ENCODE results near the gene RTKN. TPM values are rescaled to one million over a fixed set of nuclear protein-coding genes. Genes with fewer than 3 reads are reported as not detected.
"Not testable (repeated sequence)": the region's sequence is repeated elsewhere in the genome, so short reads cannot be mapped to it uniquely, and the experiment has no call there.

Gene RTKN
- total RNA-seq, 1 donor from 2014 or later: 32.3 TPM

- intact Hi-C loops (cut with DNase I): no loop called here
- H3K9me3 ChIP-seq: no peaks in the 10 kb centered on the region
- H3K36me3 ChIP-seq: no peaks in the 10 kb centered on the region
- H3K4me3 ChIP-seq: no peak overlapping the region
- no peak for DNase-seq
- H3K27me3 ChIP-seq: peaks cover 2% of the 10 kb centered on the region
- no peak overlapping the region for H3K27ac ChIP-seq
- no peaks in the 10 kb centered on the region for H3K4me1 ChIP-seq
- TF ChIP-seq CTCF (IDR thresholded peaks at IDR 0.05): no peak
- no peak for ATAC-seq
Measured at GRCh38 chr2:74447230-74447999, 5.7 kb upstream of the RTKN start.

DNA sequence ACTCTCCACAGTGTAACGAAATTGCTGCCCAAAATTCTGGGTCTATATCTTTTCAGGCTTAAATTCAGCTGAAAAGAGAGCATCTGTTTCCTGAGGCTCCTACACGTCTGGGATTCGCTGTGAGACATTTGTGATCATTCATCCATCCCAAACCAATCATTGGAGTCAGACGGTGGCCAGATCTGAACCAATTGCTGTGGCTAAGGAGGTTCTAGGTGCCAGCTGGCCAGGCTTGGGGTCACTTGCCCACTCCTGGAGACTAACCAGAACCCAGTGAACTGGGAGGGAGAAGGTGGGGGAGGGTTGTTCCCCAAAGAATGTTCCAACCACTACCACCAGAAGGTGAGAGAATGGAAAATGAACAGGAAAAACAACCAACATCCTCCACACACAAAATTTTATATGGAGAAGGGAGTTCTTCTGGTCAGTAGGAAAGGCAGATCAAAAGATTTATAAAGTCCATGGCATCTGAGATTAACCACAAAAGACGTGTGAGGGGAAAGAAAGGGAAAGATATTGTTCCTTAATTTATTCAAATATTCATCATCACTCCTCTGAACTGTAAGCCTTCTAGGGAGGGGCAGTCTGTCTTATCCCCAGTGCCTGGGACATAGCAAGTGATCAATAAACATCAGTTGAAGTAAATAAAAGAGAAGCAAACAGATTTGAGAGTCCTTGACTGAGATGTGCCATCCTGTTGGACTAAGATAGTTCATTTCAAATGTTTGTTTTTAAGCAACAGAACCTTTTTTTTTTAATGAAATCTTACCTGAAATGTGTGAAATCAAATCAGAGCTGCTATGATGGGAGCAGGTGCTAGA, 3.0 kb upstream of the RTKN start:
- Histone ChIP-seq H3K9me3 (no peaks in the 10 kb centered on the region), H3K36me3 (no peaks in the 10 kb centered on the region), H3K4me3 (no peak overlapping the region), H3K27ac (no peak overlapping the region), H3K4me1 (peaks cover 16% of the 10 kb centered on the region), H3K27me3 (peaks cover 13% of the 10 kb centered on the region)
- no peak for DNase-seq
- TF ChIP-seq CTCF (IDR thresholded peaks at IDR 0.05): no peak
- no peak for ATAC-seq
- intact Hi-C loops (cut with DNase I): no loop called here

DNA sequence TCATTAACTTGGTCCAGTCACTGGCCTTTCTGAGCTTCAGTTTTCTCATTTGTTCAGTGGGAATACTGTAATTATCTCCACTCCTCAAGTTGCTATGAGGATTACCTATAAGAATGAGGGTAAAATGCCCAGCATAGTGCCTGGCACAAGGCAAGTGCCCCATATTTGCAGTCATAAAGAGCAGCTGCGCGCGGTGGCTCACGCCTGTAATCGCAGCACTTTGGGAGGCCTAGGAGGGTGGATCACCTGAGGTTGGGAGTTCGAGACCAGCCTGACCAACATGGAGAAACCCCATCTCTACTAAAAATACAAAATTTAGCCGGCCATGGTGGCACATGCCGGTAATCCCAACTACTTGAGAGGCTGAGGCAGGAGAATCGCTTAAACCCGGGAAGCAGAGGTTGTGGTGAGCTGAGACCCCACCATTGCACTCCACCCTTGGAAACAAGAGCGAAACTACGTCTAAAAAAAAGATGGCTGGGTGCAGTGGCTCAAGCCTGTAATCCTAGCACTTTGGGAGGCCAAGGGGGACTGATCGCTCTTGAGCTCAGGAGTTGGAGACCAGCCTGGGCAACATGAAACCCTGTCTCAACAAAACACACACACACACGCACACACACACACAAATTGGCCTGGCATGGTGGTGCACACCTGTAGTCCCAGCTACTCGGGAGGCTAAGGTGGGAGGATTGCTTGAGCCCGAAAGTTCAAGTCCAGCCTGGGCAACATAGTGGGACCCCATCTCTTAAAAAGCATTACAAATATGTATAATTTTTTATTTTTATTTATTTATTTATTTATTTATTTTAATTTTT, 953 bp upstream of the RTKN start:
- H3K9me3 ChIP-seq; intact Hi-C loops (cut with DNase I); H3K36me3 ChIP-seq; ATAC-seq: not testable (repeated sequence)
- H3K4me1 ChIP-seq: peaks cover 26% of the 10 kb centered on the region
- peaks cover 13% of the 10 kb centered on the region for H3K27me3 ChIP-seq
- DNase-seq: peak; percentile 44
- H3K27ac ChIP-seq: peak overlapping the region; percentile 84
- H3K4me3 ChIP-seq: peak overlapping the region; percentile 62

DNA sequence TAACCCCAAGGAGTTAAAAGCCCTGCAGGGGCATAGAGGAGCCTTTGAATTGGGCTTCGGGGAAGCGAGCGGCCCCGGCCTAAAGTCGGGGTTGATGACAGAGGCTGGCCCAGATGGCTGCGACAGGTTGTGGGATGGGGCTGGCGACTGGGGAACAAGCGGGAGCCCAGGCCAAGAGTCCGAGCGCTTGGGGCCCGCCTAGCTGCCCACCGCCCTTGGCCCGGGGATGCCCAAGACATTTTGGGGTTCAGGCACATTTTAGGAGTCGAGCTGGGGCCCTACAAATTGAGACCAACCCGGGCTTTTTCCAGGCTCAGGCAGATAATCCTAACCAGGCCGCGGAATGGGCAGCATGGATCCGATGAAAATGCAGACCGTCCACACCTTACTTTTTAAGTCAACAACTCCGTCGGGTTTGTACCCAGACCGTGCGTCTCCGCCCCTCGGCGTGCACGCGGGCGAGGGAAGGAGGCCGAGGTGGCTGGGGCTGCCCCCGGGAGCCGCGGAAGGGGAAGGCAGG, 507 bp downstream of the RTKN start:
- TF ChIP-seq CTCF (IDR thresholded peaks at IDR 0.05): no peak
- Histone ChIP-seq H3K4me3 (peak overlapping the region; percentile 62), H3K27ac (peak overlapping the region; percentile 84), H3K4me1 (peaks cover 26% of the 10 kb centered on the region), H3K27me3 (peaks cover 13% of the 10 kb centered on the region), H3K9me3 (no peaks in the 10 kb centered on the region), H3K36me3 (no peaks in the 10 kb centered on the region)
- no peak for DNase-seq
- intact Hi-C loops (cut with DNase I): no loop called here
- ATAC-seq: peak; percentile 34

DNA sequence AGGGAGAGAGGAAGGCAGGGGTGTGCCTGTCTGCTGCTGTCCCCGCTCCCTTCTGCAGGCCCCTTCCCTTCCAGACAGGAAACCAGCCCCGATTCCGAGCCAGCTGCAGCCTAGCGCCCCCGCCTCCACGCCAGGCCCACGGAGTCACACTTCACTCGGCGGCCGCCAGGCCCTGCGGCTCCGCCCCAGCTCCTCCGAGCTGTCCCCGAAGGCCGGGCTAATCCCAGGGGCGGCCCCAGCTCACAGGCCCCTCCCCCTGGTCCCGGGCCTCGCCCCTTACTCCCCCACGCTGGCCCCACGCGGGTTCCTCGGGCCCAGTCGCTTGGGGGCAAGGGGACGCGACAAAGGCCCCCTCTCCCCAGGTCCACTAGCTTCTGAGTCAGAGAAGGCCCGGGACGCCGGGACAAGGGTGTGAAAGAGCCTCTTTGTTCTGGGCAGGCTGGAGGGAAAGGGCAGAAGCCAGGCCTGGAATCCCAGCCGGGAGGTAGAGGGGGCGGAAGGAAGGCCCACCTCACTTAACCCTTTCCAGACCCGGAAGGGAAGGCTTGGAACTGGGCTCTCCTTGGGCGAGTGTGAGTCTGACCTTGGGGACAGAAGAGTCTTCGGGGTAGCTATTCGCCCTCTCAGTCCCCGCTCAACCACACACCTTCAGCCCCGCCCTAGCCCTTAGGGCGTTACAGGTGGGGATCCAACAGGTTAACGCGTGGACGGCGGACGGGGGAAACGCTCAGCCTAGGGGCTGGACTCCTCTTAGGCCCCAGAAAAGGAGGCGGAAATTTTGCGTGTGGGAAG, 1.2 kb downstream of the RTKN start:
- Histone ChIP-seq H3K27me3 (peaks cover 13% of the 10 kb centered on the region), H3K4me1 (peaks cover 26% of the 10 kb centered on the region), H3K27ac (peak overlapping the region; percentile 84), H3K4me3 (peak overlapping the region; percentile 62), H3K36me3 (no peaks in the 10 kb centered on the region), H3K9me3 (no peaks in the 10 kb centered on the region)
- ATAC-seq (peak; percentile 92), DNase-seq (peak; percentile 92)
- intact Hi-C loops (cut with DNase I): no loop called here
- TF ChIP-seq CTCF (IDR thresholded peaks at IDR 0.05): peak; percentile 28
